Measurements from ENCODE around the gene AGPAT3. TPM values are rescaled to one million over a fixed set of nuclear protein-coding genes. Genes with fewer than 3 reads are reported as not detected.

AGPAT3 gene
- total and polyA plus RNA-seq, 10 of the 15 experiments (the other 5 are each of a cell fraction or from before 2014, with no cell fraction given) = 1.2 to 110 (median 30.8) TPM

DNA sequence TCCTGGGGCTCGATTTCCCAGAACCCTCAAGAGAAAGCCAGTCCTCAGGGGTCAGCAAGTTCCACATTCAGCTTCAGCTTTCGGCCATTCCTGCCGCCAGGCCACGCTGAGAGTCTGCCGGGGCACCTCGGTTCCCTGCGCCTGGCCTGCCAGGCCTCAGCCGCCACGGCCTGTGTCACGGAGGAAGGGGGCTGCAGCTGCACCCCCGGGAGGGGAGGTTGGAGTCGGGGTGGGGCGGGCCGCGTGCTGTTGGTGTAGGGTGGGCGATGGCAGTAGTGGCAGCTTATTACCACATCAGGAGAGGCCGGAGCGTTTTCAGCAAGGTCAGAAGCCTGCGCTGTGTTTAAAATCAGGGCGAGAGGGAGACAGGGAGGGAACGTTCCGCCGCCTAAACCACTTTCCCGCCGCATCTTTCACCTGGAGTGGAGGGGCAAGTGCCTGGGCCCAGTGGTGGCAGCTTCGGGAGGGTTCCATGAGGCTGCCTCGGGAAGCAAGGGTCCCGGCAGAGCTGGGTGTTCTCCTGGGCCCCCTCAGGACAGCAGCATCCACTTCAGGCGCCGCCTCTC lies 78.6 kb downstream of the AGPAT3 start:
- intact Hi-C loops (cut with micrococcal nuclease; ENCODE audit: unreplicated experiment) = no loop called here
- peaks cover 7 to 20% of the 10 kb centered on the region in 2 experiments; a peak in 3 of 4 replicates for H3K36me3 ChIP-seq (ENCODE audit: control insufficient read depth in 2 of 2, insufficient read depth in 2 of 2, low read length in 1 of 2)
- H3K4me2 ChIP-seq (ENCODE audit: control insufficient read depth, insufficient read depth) = no peak overlapping the region
- H3K4me1 ChIP-seq (ENCODE audit: control insufficient read depth, insufficient read depth, low read length) = peaks cover 9% of the 10 kb centered on the region
- no TSS peak for BruUV-seq (replicated peaks)
- H3K9ac ChIP-seq (ENCODE audit: control insufficient read depth, insufficient read depth, low read length) = no peak overlapping the region
- H3K4me3 ChIP-seq = no peak overlapping the region
- TF ChIP-seq TCF12 (IDR thresholded peaks at IDR 0.05; ENCODE audit: low read depth, low read length) = no peak
- no peak for TF ChIP-seq RELB (IDR thresholded peaks at IDR 0.05; ENCODE audit: low read depth)
- TF ChIP-seq ETV6 (conservative IDR thresholded peaks at IDR 0.05 in 1 of 2, IDR thresholded peaks at IDR 0.05 in 1 of 2; ENCODE audit: borderline replicate concordance in 1 of 2, low read depth in 1 of 2) = no peak
- no peak for TF ChIP-seq ZSCAN29 (IDR thresholded peaks at IDR 0.05)
- TF ChIP-seq ASH2L (IDR thresholded peaks at IDR 0.05; ENCODE audit: borderline replicate concordance, low read depth) = no peak
- H3K9me3 ChIP-seq (replicated peaks; ENCODE audit: control insufficient read depth, insufficient read depth, low read length) = peaks cover 7% of the 10 kb centered on the region; the same call in 2 of the 3 replicates
- RAD21 ChIA-PET (ENCODE audit: unreplicated experiment) = no interaction called here
- H3K27ac ChIP-seq (ENCODE audit: control insufficient read depth, insufficient read depth) = no peak overlapping the region
- FAIRE-seq (no peak), ATAC-seq (no peak), DNase-seq (ENCODE audit: low read depth, low spot score) (no peak)
- H4K20me1 ChIP-seq (ENCODE audit: control insufficient read depth, insufficient read depth) = no peaks in the 10 kb centered on the region; the same call in 1 of the 2 replicates
- H3K79me2 ChIP-seq (ENCODE audit: control insufficient read depth, insufficient read depth, low read length) = peaks cover 32% of the 10 kb centered on the region
- CTCF ChIA-PET = no interaction called here
- H3K27me3 ChIP-seq (replicated peaks in 1 of 2; ENCODE audit: control insufficient read depth in 2 of 2, insufficient read depth in 2 of 2, low read length in 1 of 2) = no peaks in the 10 kb centered on the region
- 97% methylated on average over 29 of the region's 30 CpGs for WGBS (ENCODE audit: insufficient coverage, insufficient replicate concordance, low lambda C conversion rate, missing lambda C conversion rate)
- POLR2A ChIA-PET = no interaction called here
- no peak overlapping the region for H2AFZ ChIP-seq (ENCODE audit: control insufficient read depth, low read depth, low read length)
- SMC1A ChIA-PET (ENCODE audit: uncharacterized antibody, unreplicated experiment) = interaction anchor here (0.6 kb wide), 1 partner anchor 50 kb away, joined by 4 read pairs; no protein-coding TSS in a partner anchor
- in situ Hi-C loops (cut with MboI) = no loop called here
